GM18520 (cell line): ENCODE data around the gene ZFP92.

Source experiments
- ATAC-seq: cut with Tn5 transposase; IDR thresholded peaks from one replicate; pipeline ENCODE4 v1.9.1; 2021; ENCODE audit not compliant: unreplicated experiment

The ZFP92 gene

GRCh38 chrX:153450949-153451277 lies 39.6 kb downstream of the ZFP92 start:
- ATAC-seq = no peak

GRCh38 chrX:153454901-153455550 lies 43.8 kb downstream of the ZFP92 start:
- ATAC-seq = no peak

- no peak for ATAC-seq
These were observed 44.3 kb downstream of the ZFP92 start for GRCh38 chrX:153455571-153455970.

- no peak for ATAC-seq
These were observed 44.9 kb downstream of the ZFP92 start for GRCh38 chrX:153456161-153456560.

GRCh38 chrX:153456704-153457103 lies 45.4 kb downstream of the ZFP92 start:
- ATAC-seq = no peak

- no peak for ATAC-seq
These were observed 46.0 kb downstream of the ZFP92 start for GRCh38 chrX:153457136-153457825.

- ATAC-seq = no peak
These were observed 46.7 kb downstream of the ZFP92 start for GRCh38 chrX:153457827-153458466.

- no peak for ATAC-seq
These were observed 47.2 kb downstream of the ZFP92 start for GRCh38 chrX:153458476-153458875.

- ATAC-seq = no peak
These were observed 48.7 kb downstream of the ZFP92 start for GRCh38 chrX:153459986-153460385.

- no peak for ATAC-seq
These were observed 49.6 kb downstream of the ZFP92 start for GRCh38 chrX:153460826-153461225.
